ENCODE data around the gene PPP2R2B.
A peak's percentile ranks its signal among the peaks of the same experiment; 100 is the strongest.
"Not testable (repeated sequence)": the region's sequence is repeated elsewhere in the genome, so short reads cannot be mapped to it uniquely, and the experiment has no call there.

Gene PPP2R2B

DNA sequence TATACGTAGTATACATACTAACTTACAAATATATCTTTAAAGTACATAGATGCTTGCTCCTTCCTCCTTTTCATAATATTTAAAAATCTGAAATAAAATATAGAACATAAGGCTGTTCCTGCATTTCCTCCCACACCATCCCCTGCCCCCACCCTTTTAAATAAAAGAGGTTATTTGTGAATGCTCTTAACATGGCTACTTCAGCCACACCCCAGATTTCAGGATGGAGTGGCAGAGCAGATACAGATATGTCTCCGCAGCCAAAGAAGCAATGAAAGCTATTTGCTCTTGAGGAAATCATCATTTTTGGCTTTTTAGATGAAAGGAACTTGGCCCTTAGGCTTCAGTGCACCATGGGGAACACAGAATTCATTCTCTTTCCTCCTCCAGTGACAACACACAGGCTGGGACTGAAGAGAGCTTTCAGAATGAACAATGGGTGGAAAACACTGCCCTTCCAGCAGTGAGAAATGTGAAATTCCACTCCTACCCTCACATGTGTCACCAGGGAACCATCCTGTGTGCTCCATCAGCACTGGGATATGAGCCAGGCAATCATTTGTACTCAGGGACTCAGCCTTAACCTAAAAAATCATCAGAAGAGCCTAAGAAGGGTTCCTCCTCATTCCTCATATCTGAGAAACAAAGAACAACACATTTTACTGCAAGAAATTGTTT is 134.3 kb downstream of the PPP2R2B start:
- DNase-seq (ENCODE audit: low read depth) = no peak

- no peak for DNase-seq (ENCODE audit: low read depth)
Measured at GRCh38 chr5:146734936-146735577, 143.5 kb downstream of the PPP2R2B start.

GRCh38 chr5:146732962-146733361 is 145.6 kb downstream of the PPP2R2B start:
- DNase-seq (ENCODE audit: low read depth) = no peak

DNA sequence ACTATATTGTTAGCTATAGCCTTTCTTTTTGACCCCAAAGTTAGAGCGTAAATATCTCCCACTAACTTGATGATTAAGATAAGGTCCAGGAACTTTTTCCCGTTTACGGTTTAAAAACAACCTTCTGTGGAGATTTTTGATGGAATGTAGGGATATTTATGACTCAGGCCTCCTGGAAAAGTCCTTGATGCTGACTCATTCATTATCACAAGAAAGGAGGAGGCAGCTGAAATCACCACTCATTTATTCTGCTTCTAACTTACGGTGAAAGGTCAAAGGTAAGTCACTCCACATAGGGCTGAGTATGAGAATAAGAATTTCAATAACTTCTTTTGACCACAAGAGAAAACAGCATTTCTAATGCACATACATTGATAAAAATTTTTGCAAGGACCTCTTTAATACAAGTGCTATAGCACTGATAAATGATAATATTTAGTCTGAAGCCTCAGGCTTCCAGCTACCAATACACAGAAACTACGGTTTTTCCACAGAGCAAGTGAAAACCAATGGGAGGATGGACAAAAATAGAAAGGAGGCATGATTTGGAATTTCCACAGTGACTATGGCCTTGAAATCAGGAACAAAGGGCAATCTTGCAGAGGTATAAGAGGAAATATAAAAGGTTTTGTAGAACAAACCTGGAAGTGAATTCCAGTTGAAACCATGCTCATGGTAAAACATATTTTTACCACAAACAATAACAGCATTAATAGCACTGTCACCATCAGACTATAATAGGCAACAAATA is 146.5 kb downstream of the PPP2R2B start:
- peak; percentile 79 for DNase-seq (ENCODE audit: low read depth)

GRCh38 chr5:146728746-146729145 is 149.8 kb downstream of the PPP2R2B start:
- not testable (repeated sequence) for DNase-seq (ENCODE audit: low read depth)

DNA sequence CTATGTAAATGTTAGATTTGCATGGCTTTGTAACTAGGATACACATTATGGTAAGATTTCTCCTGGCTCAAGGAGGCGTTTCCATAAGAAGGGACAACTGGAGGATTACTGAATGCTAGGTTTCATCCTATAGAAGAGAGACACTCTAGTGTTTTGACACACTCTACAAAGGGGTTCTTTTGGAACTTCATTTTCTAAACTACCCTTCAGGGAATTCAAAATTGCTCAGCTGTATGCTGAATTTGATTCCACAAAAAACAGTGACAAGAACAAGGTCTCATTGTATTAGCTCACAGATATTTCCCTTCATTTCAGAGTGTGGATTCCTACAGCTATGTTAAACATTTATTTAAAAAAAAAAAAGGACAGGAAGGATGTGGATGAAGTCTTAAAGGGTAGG is 151.7 kb downstream of the PPP2R2B start:
- DNase-seq (ENCODE audit: low read depth) = no peak

DNA sequence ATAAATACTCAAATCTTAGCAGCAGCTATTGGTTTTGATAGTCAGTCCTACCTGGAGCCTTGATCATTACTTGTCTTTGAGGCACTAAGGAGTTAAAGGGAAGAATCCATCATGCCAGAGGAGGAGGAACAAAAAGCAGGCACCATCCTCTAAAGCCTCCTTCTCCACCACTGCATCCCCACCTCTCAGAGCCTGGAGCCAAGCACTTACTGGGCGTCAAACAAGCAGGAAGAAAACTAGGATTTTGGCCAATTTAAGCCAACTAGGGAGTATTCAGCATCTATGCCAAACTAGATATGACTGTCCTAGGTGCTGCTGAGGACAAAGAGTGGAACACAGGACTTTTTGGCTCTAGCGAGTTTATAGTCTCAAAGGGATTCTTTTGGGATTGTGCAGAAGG is 152.5 kb downstream of the PPP2R2B start:
- DNase-seq (ENCODE audit: low read depth) = no peak

- no peak for DNase-seq (ENCODE audit: low read depth)
Measured at GRCh38 chr5:146725025-146725424, 153.5 kb downstream of the PPP2R2B start.

DNA sequence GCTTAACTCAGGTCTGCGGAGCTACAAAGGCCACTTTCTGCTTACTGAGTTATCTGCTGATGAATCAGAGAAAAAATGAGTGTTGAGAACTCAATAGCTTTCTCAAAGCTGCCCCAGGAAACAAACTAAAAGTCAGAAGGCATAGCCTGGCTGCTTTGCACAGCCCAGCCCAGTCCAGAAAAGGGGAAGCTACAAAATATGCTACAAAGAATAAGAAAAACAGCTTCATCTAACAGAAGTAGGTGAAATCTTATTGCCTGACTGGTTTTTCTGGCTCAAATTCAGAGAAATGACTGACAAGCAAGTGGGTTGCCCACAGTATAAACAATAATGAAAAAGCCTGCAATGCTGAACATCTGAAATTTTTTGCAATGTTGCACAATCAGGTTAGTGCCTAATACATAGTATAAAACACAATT is 156.2 kb downstream of the PPP2R2B start:
- DNase-seq (ENCODE audit: low read depth) = no peak

DNA sequence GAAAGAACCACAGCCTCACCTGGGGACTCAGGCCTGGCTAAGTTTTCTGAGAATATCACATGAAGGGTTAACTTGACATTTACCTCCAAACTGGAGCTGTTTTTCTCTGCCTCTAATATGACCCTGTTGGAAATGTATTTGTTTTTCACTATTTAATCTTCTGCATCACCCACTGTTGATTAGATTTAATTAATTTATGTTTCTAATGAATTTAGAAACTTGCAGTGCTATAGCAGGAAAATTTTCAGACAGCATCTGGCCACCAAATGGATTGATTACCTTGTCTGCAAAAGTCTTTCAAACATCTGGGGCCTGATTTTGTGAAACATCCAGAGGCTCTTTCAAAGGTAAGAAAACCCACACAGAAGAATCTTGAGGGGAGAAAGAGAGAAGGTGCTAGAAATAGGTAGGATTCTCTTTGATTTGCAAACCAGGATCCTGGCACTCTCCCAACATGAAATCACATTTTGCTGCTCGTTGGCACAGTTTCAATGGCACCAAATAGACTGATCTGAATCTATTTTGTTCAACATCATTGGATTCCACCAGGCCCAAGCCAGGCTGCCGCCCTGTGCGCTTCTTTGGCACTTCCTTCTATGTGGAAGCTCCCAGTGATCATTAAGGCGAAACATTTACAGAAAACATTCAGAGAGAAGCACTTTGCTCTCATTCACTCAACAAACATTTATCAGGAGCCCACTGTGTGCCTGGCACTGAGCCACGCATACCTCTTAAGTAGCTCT is 157.3 kb downstream of the PPP2R2B start:
- DNase-seq (ENCODE audit: low read depth) = no peak

DNA sequence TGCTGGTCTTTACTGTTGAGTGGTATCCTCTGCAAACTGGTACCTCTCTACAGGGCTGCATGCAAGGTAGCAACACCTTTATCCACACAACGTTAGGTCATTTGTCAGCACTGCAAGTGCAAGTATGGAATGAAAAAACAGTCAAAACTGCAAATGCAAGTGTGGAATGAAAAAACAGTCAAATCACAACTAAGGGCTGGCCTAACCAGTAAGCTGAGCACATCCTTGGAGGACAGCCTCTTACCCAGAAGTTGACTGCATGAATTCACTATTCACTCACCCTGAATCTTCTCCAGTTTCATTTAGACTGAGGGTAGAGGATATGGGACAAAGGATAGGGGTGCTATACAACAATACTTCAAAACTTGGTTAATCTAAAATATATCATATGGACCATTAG is 158.4 kb downstream of the PPP2R2B start:
- no peak for DNase-seq (ENCODE audit: low read depth)

DNA sequence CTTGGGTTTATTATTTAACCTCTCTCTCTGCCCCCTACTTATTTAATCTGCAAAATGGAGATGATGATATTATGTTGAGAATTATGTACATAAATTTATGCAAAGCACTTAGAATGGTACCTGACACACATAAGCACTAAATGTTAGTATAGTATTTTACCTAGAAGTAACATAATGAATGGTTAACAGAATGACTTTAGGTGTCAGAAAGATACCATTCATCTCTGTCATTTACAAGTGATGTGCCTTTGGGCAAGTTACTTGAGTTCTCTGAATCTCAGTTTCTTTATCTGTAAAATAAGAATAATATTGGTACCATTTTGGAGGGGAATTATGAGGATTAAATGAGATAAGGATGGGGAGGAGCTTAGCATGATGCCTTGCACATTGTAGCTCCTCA is 159.4 kb downstream of the PPP2R2B start:
- no peak for DNase-seq (ENCODE audit: low read depth)

DNA sequence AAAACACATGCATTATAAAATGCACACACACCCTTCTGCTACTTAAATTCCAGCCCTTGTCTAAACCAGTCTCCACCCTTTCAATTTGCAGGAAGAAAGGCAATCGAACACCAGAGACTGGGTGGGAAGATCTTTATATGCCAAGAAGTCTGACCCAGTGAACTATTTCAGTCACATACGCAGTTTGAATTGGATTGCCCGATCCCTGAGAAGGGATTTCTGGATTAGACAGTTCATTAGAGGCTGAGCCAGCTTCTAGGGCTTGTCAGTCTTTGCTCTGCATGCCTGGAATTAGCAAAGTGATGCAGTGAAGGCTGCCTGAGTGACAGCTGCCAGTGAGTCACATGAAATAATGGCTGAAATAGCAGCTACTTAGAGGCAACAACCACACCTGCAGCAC is 159.9 kb downstream of the PPP2R2B start:
- DNase-seq (ENCODE audit: low read depth) = no peak

DNA sequence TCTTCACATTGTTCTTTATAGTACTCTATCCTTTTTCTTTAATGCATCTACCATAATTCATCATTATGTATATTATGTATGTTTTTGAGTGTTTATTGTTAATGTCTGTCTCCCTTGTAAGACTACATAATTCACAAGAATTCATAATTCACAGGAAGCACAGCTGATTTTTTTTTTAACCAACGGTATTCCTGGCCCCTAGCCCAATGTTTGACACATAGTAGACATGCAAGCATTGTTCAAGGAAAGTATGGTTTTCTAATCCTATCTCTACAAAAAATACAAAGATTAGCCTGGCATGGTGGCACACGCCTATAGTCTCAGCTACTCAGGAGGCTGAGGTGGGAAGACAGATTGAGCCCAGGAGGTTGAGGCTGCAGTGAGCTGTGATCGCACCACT is 160.6 kb downstream of the PPP2R2B start:
- no peak for DNase-seq (ENCODE audit: low read depth)

GRCh38 chr5:146716636-146717035 is 161.9 kb downstream of the PPP2R2B start:
- no peak for DNase-seq (ENCODE audit: low read depth)

DNA sequence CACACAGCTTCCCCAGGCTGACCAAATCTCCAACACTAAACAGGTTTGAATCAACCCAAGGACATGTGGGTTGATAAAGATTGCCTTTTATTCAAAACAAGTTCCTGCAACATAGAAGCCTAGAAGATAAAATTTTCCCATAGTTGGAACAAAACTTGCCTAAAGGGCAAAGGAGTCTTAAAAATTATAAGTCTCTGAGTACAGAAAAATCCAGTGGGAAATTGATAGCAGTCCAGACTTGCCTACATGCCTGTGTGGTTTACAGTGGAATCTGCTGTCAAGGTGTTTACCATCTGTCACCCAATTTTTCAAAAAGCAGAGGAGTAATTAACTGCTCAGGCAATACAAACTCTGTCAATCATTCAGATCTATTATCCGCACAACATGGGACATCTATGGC is 168.2 kb downstream of the PPP2R2B start:
- DNase-seq (ENCODE audit: low read depth) = no peak

DNA sequence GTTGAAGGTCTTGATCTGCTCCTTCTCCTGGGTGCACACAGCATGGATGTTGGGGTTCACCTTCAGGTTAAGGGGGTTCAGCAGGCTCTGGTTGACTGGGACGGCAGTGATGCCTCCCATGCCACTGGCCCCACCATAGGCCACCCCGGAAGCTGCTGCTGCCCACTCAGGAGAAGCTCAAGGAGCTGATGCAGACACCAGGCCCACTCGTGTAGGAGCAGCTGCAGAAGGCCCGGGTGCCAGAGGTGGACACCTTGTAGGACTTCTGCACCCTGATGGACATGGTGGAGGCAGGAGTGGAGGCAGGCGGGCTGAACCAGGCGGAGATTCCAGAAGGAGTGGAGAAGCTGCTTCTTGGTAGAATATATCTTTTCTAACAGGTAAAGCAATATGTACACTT is 171.2 kb downstream of the PPP2R2B start:
- no peak for DNase-seq (ENCODE audit: low read depth)

DNA sequence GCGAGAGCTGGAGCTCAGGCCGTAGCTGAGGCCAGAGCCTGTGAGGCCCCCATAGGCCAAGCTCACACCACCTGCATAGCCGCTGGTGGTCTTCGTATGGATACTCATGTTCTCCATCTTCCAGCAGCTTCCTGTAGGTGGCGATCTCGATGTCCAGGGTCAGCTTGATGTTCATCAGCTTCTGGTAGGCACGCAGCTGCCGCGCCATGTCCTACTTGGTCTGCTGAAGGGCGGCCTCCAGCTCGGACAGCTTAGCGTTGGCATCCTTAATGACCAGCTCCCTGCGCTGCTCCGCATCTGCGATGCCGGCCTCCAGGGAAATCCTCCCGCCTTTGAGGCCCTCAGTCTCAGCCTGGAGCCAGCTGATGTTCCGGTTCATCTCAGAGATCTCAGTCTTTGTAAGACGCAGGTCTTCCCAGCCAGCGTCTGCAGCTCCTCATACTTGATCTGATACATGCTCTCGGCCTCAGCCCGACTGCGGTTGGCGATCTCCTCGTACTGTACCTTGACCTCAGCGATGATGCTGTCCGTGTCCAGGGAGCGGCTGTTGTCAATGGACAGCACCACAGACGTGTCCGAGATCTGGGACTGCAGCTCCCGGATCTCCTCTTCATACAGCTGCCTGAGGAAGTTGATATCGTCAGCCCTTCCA is 172.1 kb downstream of the PPP2R2B start:
- DNase-seq (ENCODE audit: low read depth) = no peak

DNA sequence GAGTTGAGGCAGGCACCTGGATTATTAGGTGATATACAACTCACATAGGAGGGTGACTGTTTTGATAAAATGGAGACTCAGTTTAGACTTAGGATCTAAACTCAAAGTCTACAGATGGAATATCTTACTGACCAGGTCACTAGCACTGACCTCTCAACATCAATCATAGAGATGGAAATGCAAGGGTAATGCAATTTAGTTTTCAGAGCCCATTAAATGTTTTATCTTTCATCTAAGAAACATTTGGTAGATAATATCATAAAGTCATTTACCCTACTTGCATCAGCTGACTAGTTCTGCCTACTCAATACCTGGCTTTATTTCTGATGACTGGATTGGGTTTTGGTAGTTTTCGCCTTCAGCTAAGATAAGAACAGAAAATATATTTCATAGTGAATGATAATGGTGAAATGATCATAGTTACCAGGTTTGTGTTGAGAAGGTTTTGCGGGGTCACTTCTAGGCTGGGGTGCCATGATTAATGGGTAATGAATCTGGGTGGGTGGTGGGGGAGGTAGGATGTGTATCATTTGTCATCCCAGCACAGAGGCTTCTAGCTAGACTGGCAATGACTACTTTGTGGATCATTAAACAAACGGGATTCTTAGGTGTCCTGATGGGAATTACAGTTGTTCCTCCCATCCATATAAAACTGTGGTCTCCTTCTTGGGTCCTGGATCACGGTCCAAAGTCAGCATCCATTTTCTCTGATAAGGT is 173.4 kb downstream of the PPP2R2B start:
- no peak for DNase-seq (ENCODE audit: low read depth)

DNA sequence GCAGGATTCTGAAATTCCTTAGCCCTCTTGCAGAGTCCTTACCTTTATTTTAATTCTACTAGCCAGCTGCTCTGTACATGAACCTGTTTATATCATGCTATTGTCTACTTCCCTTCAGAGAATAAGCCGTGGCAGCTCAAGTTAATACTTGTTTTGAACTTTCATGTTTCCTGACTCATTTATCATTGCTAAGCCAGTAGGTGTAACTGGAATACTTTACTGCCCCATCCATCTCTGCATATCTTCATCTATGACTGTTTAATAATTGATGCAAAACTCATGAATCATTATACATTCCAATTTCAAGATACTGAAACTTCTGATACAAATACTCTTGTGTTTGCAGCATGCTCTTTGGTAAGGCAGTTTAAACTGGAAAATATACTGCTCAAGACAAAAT is 174.7 kb downstream of the PPP2R2B start:
- no peak for DNase-seq (ENCODE audit: low read depth)

GRCh38 chr5:146703499-146703898 is 175.1 kb downstream of the PPP2R2B start:
- DNase-seq (ENCODE audit: low read depth) = no peak
